Trophoblast cell (in vitro differentiated cells and primary cell): Measurements from ENCODE around the gene DUOX2.

Experiments
- DNase-seq, 2 donors: peaks; one replicate each; pipeline ENCODE4 v3.0.0-alpha.2; 2016
- H2AFZ ChIP-seq: 2 replicates; pipeline ENCODE4 v1.6.1; 2013; ENCODE audit warnings: low read length, moderate library complexity, mild to moderate bottlenecking; ENCODE audit not compliant: insufficient read depth, poor library complexity
- H2AK5ac ChIP-seq: 2 replicates; pipeline ENCODE4 v1.6.1; 2013; ENCODE audit warnings: mild to moderate bottlenecking, low read length
- H2BK120ac ChIP-seq: 2 replicates; pipeline ENCODE4 v1.6.1; 2013; ENCODE audit warnings: low read length, mild to moderate bottlenecking, moderate library complexity; ENCODE audit not compliant: insufficient read depth, poor library complexity
- H2BK12ac ChIP-seq: 2 replicates; pipeline ENCODE4 v1.6.1; 2013; ENCODE audit warnings: mild to moderate bottlenecking, low read length, moderate library complexity
- H2BK5ac ChIP-seq: 2 replicates; pipeline ENCODE4 v1.6.1; 2013; ENCODE audit warnings: low read length, low read depth, moderate library complexity, mild to moderate bottlenecking; ENCODE audit not compliant: poor library complexity
- H3K14ac ChIP-seq: 2 replicates; pipeline ENCODE4 v1.6.1; 2013; ENCODE audit warnings: mild to moderate bottlenecking, low read length
- H3K18ac ChIP-seq: 2 replicates; pipeline ENCODE4 v1.6.1; 2013; ENCODE audit warnings: mild to moderate bottlenecking, low read length
- H3K23ac ChIP-seq: 2 replicates; pipeline ENCODE4 v1.6.1; 2013; ENCODE audit warnings: low read length
- H3K27ac ChIP-seq: 2 replicates; pipeline ENCODE4 v1.5.1; 2013; ENCODE audit warnings: low read depth, mild to moderate bottlenecking, inconsistent platforms, low read length, moderate library complexity
- H3K27me3 ChIP-seq: 2 replicates; pipeline ENCODE4 v1.6.1; 2013; ENCODE audit warnings: inconsistent platforms, mild to moderate bottlenecking, low read length, moderate library complexity; ENCODE audit not compliant: insufficient read depth
- H3K36me3 ChIP-seq, 2 experiments: 1 replicate in 1 of 2; 2 replicates in 1 of 2; pipeline ENCODE4 v1.6.1; 2013; ENCODE audit warnings: low read length in 2 of 2, mild to moderate bottlenecking in 2 of 2, moderate library complexity in 1 of 2; ENCODE audit not compliant: insufficient read depth in 2 of 2, control insufficient read depth in 1 of 2
- H3K4ac ChIP-seq: 2 replicates; pipeline ENCODE4 v1.6.1; 2013; ENCODE audit warnings: low read depth, mild to moderate bottlenecking, low read length, moderate library complexity
- H3K4me1 ChIP-seq, 2 experiments: 1 replicate in 1 of 2; 2 replicates in 1 of 2; pipeline ENCODE4 v1.6.1; 2013; ENCODE audit warnings: low read length in 2 of 2, mild to moderate bottlenecking in 2 of 2, moderate library complexity in 1 of 2; ENCODE audit not compliant: insufficient read depth in 2 of 2, control insufficient read depth in 1 of 2
- H3K4me2 ChIP-seq: 2 replicates; pipeline ENCODE4 v1.6.1; 2013; ENCODE audit warnings: inconsistent platforms, mild to moderate bottlenecking, low read length, moderate library complexity
- H3K4me3 ChIP-seq: 2 replicates; pipeline ENCODE4 v1.5.1; 2013; ENCODE audit warnings: mild to moderate bottlenecking, low read depth, low read length, inconsistent platforms
- H3K79me1 ChIP-seq: one replicate; pipeline ENCODE4 v1.6.1; 2013; ENCODE audit warnings: low read length
- H3K79me2 ChIP-seq: 2 replicates; pipeline ENCODE4 v1.6.1; 2013; ENCODE audit warnings: low read length, mild to moderate bottlenecking; ENCODE audit not compliant: control insufficient read depth, insufficient read depth, poor library complexity
- H3K9ac ChIP-seq: 2 replicates; pipeline ENCODE4 v1.6.1; 2013; ENCODE audit warnings: mild to moderate bottlenecking, low read length
- H3K9me3 ChIP-seq: 2 replicates; pipeline ENCODE4 v1.6.1; 2013; ENCODE audit warnings: low read depth, mild to moderate bottlenecking, control low read depth, inconsistent platforms, low read length; ENCODE audit not compliant: insufficient read depth
- H4K12ac ChIP-seq: 2 replicates; pipeline ENCODE4 v1.6.1; 2013; ENCODE audit warnings: low read depth, mild to moderate bottlenecking, low read length, moderate library complexity
- H4K8ac ChIP-seq: 2 replicates; pipeline ENCODE4 v1.6.1; 2013; ENCODE audit warnings: low read depth, mild to moderate bottlenecking, low read length, moderate library complexity
- H4K91ac ChIP-seq: one replicate; pipeline ENCODE4 v1.6.1; 2013; ENCODE audit warnings: low read depth, mild to moderate bottlenecking, low read length, moderate library complexity
- WGBS: extraction: QIAGEN DNeasy Blood & Tissue Kit; methylation state at CpG from one replicate; pipeline ENCODE4 v1.1.7; 2013; ENCODE audit warnings: missing lambda C conversion rate; ENCODE audit not compliant: insufficient read length, insufficient coverage; ENCODE audit errors: extremely low coverage; 5-methylcytosine and 5-hydroxymethylcytosine counted together

Gene DUOX2

GRCh38 chr15:45126535-45127158, 12.7 kb upstream of the DUOX2 start:
- DNase-seq, result peak in 1 of 2 donors; percentile 51
- 100% methylated on average over 1 of the region's 2 CpGs for WGBS
- Histone ChIP-seq H3K9ac (no peak overlapping the region), H3K18ac (no peak overlapping the region), H3K36me3 (no peaks in the 10 kb centered on the region), H2BK5ac (no peak overlapping the region), H4K91ac (no peak overlapping the region), H2BK12ac (no peak overlapping the region), H3K79me2 (no peaks in the 10 kb centered on the region), H3K4me2 (no peak overlapping the region), H3K14ac (no peak overlapping the region), H2AK5ac (no peak overlapping the region), H3K23ac (no peak overlapping the region), H2BK120ac (no peak overlapping the region), H3K4me3 (no peak overlapping the region), H3K9me3 (peaks cover 4% of the 10 kb centered on the region), H3K27ac (no peak overlapping the region), H4K12ac (no peak overlapping the region), H3K4ac (no peak overlapping the region), H3K79me1 (no peaks in the 10 kb centered on the region), H3K4me1 (peaks cover 5 to 7% of the 10 kb centered on the region in 2 experiments), H4K8ac (no peak overlapping the region), H2AFZ (no peak overlapping the region), H3K27me3 (peaks cover 34% of the 10 kb centered on the region)

DNA sequence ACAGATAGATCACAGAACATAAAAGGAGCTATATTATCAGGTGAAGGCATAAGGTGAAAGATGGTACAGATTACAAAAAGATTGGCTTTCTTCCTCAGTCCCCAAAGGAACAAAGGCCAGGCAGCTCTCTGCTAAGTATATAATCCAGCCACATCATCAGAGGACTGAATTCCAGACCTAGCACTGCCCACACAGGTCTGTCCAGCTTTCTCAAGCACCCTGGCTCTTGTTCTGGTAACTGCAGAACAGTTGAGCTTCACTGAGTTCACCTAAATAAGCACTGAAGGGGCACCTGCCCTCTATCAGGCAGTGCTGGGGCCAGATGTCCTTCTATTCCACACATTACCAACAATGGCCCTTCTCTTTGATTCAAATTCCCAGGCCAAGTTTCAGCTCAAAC, 9.4 kb upstream of the DUOX2 start:
- Histone ChIP-seq H3K18ac (no peak overlapping the region), H3K4ac (no peak overlapping the region), H2BK120ac (no peak overlapping the region), H2AK5ac (no peak overlapping the region), H3K14ac (no peak overlapping the region), H4K91ac (no peak overlapping the region), H3K79me2 (no peaks in the 10 kb centered on the region), H3K27me3 (peaks cover 9% of the 10 kb centered on the region), H2BK5ac (no peak overlapping the region), H3K4me2 (no peak overlapping the region), H3K9ac (no peak overlapping the region), H2AFZ (no peak overlapping the region), H3K9me3 (no peaks in the 10 kb centered on the region), H3K4me3 (no peak overlapping the region), H3K23ac (no peak overlapping the region), H4K8ac (no peak overlapping the region), H2BK12ac (no peak overlapping the region), H3K27ac (no peak overlapping the region), H3K36me3 (no peaks in the 10 kb centered on the region), H3K79me1 (no peaks in the 10 kb centered on the region), H3K4me1 (peaks cover 0 to 7% of the 10 kb centered on the region in 2 experiments), H4K12ac (no peak overlapping the region)
- peak in 1 of 2 donors; percentile 26 for DNase-seq

DNA sequence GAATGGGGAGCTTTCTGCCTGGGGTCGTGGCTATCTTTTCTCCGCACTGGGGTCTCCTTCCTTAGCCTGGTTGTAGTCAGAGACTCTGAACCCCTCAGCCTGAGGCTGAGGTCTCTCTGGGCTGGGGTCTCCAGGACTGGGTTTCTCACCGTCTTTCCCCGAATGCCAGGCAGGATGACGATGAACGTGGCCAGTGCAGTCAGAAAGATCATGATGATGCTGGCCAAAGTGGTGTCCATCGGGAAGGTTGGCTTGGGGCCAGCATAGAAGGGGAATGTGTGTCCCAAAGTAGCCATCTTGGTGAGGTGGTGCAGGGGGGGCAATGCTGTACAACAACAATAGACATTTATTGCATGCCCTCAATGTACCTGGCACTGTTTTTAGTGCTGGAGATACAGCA, 8.7 kb upstream of the DUOX2 start:
- no peak overlapping the region for H3K4ac ChIP-seq
- H2AK5ac ChIP-seq, result no peak overlapping the region

DNA sequence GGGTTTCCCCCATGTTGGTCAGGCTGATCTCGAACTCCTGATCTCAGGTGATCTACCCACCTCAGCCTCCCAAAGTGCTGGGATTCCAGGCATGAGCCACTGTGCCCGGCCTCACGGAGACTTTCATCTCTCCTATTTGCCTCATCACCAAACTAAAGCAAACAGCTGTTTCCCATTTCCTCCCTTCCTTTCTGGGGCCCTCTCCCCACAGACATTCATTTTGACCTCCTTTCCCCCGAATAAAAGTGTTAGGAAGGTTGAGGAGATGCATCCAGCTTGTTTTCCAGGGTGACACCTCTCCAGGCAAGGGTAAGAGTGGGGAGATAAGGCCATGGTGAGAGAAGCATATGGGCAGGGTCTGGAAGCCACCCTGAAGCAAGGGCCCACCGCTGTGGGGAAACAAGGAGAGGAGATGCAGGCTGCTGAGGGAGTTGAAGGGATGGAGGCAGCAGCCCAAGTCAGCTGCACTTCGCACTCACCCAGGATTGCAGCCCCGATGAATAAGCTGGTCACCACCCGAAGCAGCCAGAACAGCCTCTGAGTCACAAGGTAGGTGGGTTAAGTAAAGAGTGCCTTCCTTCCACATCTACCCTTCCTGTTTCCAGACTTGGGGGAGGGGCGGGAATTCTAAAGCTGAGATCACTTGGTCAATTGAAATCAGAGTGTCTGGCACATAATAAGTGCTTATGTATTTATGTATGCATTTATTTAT, 7.9 kb upstream of the DUOX2 start:
- whole genome bisulfite sequencing, result no CpG with 5 or more reads among the region's 9 CpGs
- H3K4me1 ChIP-seq, result peaks cover 4 to 10% of the 10 kb centered on the region in 2 experiments
- H4K8ac ChIP-seq, result no peak overlapping the region
- H2AK5ac ChIP-seq, result no peak overlapping the region
- no peaks in the 10 kb centered on the region for H3K79me1 ChIP-seq
- H3K36me3 ChIP-seq, result no peaks in the 10 kb centered on the region
- H2BK5ac ChIP-seq, result no peak overlapping the region
- peak; percentile 34 to 46 for DNase-seq
- peaks cover 2% of the 10 kb centered on the region for H3K9me3 ChIP-seq
- H3K79me2 ChIP-seq, result no peaks in the 10 kb centered on the region
- no peak overlapping the region for H2AFZ ChIP-seq
- no peak overlapping the region for H4K12ac ChIP-seq
- no peak overlapping the region for H2BK12ac ChIP-seq
- no peak overlapping the region for H3K9ac ChIP-seq
- H3K23ac ChIP-seq, result no peak overlapping the region
- peaks cover 13% of the 10 kb centered on the region for H3K27me3 ChIP-seq
- H3K4me3 ChIP-seq, result no peak overlapping the region
- no peak overlapping the region for H3K14ac ChIP-seq
- no peak overlapping the region for H3K27ac ChIP-seq
- H3K4ac ChIP-seq, result no peak overlapping the region
- no peak overlapping the region for H4K91ac ChIP-seq
- no peak overlapping the region for H2BK120ac ChIP-seq
- H3K4me2 ChIP-seq, result no peak overlapping the region
- no peak overlapping the region for H3K18ac ChIP-seq

More for the DNA sequence above, 8.7 kb upstream of the DUOX2 start:
- Histone ChIP-seq H3K79me2 (no peaks in the 10 kb centered on the region), H3K79me1 (no peaks in the 10 kb centered on the region), H3K27ac (no peak overlapping the region), H3K23ac (no peak overlapping the region), H3K4me1 (peaks cover 1 to 8% of the 10 kb centered on the region in 2 experiments), H3K36me3 (no peaks in the 10 kb centered on the region), H3K4me2 (no peak overlapping the region), H4K91ac (no peak overlapping the region), H3K9ac (no peak overlapping the region), H3K14ac (no peak overlapping the region), H2BK120ac (no peak overlapping the region), H3K18ac (no peak overlapping the region), H2BK5ac (no peak overlapping the region), H4K12ac (no peak overlapping the region), H2AFZ (no peak overlapping the region), H3K27me3 (peaks cover 4% of the 10 kb centered on the region), H3K9me3 (peaks cover 1% of the 10 kb centered on the region), H3K4me3 (no peak overlapping the region), H4K8ac (no peak overlapping the region), H2BK12ac (no peak overlapping the region)
- DNase-seq, result no peak
- no CpG with 5 or more reads among the region's 7 CpGs for WGBS
